ENCODE data around the gene HSPB9. TPM values are rescaled to one million over a fixed set of nuclear protein-coding genes. Genes with fewer than 3 reads are reported as not detected.
A peak's percentile ranks its signal among the peaks of the same experiment; 100 is the strongest.

The HSPB9 gene
- total and polyA plus RNA-seq, 9 of the 15 experiments (the other 6 are each of a cell fraction or from before 2014, with no cell fraction given): 0.04 to 0.16 (median 0.08) TPM; not detected in 3

DNA sequence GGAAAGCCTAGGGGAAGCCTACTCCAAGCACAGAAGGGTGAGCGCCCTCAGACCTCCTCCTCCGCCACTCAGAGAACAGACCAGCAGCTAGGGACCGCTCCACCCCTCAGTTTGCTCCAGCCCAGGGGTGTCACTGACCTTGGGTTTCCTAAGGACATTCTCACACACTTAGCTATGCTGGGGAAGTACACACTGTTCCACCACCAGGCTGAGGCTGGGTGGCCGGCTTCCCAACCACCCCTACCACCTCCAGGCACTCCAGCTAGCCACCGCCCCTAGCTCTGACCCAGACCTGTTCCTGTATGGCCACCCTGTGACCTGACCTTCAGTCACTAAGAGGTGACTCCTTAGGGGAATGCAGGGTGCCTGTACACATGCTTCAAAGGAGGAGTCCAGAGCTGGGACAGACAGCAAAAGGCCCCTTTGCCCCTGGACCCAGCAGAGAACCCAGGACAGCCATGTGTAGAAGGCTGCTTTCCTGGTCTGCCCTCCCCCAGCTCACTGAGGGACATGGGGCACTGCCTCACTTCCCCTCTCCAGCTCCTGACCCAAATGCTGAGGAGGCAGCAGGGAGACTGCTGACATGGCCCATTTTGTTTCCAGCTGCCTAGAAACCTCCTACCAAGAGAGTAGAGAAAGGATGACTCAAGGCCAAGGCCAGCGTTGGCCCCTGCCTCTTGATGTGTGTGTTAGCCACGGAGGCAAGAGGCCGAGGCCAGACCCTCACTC is 6.7 kb downstream of the HSPB9 start:
- Histone ChIP-seq H3K4me1 (replicated peaks in 1 of 2; ENCODE audit: control insufficient read depth in 2 of 2, insufficient read depth in 2 of 2, low read length in 2 of 2) (no peaks in the 10 kb centered on the region; a peak in 1 of 5 replicates), H3K9me1 (ENCODE audit: control insufficient read depth, insufficient read depth, low read length) (peaks cover 9% of the 10 kb centered on the region), H3K27me3 (ENCODE audit: control insufficient read depth in 2 of 2, insufficient read depth in 2 of 2, low read length in 2 of 2) (no peaks in the 10 kb centered on the region), H3K79me2 (ENCODE audit: control insufficient read depth, insufficient read depth, low read length) (peaks cover 37% of the 10 kb centered on the region), H3K27ac (ENCODE audit: extremely low read depth, low read depth, low read length) (no peak overlapping the region), H3K9ac (ENCODE audit: insufficient read depth in 1 of 2, low read depth in 2 of 2, low read length in 2 of 2) (0 out of 4 replicates have a peak overlapping the region, but pooled peaks of 1 of the 2 experiments have one; percentile 23), H2AFZ (ENCODE audit: low read depth, low read length) (no peak overlapping the region), H3K9me3 (replicated peaks; ENCODE audit: control insufficient read depth, insufficient read depth, low read depth, low read length) (no peaks in the 10 kb centered on the region), H3K36me3 (ENCODE audit: control insufficient read depth, insufficient read depth, low read length) (peaks cover 94% of the 10 kb centered on the region), H4K20me1 (replicated peaks; ENCODE audit: control insufficient read depth, insufficient read depth, low read length) (peaks cover 3% of the 10 kb centered on the region; the same call in 1 of the 2 replicates), H3K4me3 (no peak overlapping the region), H3K4me2 (ENCODE audit: insufficient read depth, low read length) (no peak overlapping the region)
- FAIRE-seq (no peak), ATAC-seq (no peak), DNase-seq (ENCODE audit: extremely low read depth in 1 of 4, low spot score in 3 of 4) (no peak)
- in situ Hi-C loops (cut with MboI): no loop called here
- BruUV-seq (replicated peaks): no TSS peak
- 93% methylated on average over 7 of the region's 8 CpGs for WGBS (ENCODE audit: insufficient coverage, low coverage, missing lambda C conversion rate)
- POLR2A ChIA-PET: interaction anchor here (0.5 to 1.9 kb wide), 5 partner anchors 9 to 180 kb away, joined by 3 to 6 read pairs (median 4); no protein-coding TSS in a partner anchor
- intact Hi-C loops (cut with micrococcal nuclease): no loop called here
- CTCF ChIA-PET (ENCODE audit: low intra/inter-chr PET ratio): no interaction called here
- TF ChIP-seq, protein P1, sequence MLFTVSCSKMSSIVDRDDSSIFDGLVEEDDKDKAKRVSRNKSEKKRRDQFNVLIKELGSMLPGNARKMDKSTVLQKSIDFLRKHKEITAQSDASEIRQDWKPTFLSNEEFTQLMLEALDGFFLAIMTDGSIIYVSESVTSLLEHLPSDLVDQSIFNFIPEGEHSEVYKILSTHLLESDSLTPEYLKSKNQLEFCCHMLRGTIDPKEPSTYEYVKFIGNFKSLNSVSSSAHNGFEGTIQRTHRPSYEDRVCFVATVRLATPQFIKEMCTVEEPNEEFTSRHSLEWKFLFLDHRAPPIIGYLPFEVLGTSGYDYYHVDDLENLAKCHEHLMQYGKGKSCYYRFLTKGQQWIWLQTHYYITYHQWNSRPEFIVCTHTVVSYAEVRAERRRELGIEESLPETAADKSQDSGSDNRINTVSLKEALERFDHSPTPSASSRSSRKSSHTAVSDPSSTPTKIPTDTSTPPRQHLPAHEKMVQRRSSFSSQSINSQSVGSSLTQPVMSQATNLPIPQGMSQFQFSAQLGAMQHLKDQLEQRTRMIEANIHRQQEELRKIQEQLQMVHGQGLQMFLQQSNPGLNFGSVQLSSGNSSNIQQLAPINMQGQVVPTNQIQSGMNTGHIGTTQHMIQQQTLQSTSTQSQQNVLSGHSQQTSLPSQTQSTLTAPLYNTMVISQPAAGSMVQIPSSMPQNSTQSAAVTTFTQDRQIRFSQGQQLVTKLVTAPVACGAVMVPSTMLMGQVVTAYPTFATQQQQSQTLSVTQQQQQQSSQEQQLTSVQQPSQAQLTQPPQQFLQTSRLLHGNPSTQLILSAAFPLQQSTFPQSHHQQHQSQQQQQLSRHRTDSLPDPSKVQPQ (CRISPR knock-in tag; IDR thresholded peaks at IDR 0.05; ENCODE audit: borderline replicate concordance): no peak
- TF ChIP-seq CHCHD3 (CRISPR knock-in tag; IDR thresholded peaks at IDR 0.05) (no peak), HEY1 (CRISPR knock-in tag; IDR thresholded peaks at IDR 0.05; ENCODE audit: borderline replicate concordance) (no peak), MED1 (CRISPR knock-in tag; IDR thresholded peaks at IDR 0.05; ENCODE audit: borderline replicate concordance) (no peak), HCFC1 (IDR thresholded peaks at IDR 0.05; ENCODE audit: low read depth, low read length) (no peak), BRD9 (IDR thresholded peaks at IDR 0.05; ENCODE audit: low read depth, partially characterized antibody) (no peak), ZNF75A (CRISPR knock-in tag; IDR thresholded peaks at IDR 0.05) (no peak), PTRF (tag; IDR thresholded peaks at IDR 0.05) (no peak), SMAD1 (IDR thresholded peaks at IDR 0.05; ENCODE audit: low read depth, low read length, partially characterized antibody) (no peak), ZNF551 (CRISPR knock-in tag; IDR thresholded peaks at IDR 0.05) (no peak)
- TF ChIP-seq, protein P2, sequence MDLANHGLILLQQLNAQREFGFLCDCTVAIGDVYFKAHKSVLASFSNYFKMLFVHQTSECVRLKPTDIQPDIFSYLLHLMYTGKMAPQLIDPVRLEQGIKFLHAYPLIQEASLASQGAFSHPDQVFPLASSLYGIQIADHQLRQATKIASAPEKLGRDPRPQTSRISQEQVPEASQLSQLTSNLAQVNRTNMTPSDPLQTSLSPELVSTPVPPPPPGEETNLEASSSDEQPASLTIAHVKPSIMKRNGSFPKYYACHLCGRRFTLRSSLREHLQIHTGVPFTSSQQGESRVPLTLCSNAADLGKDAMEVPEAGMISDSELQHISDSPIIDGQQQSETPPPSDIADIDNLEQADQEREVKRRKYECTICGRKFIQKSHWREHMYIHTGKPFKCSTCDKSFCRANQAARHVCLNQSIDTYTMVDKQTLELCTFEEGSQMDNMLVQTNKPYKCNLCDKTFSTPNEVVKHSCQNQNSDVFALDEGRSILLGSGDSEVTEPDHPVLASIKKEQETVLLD (IDR thresholded peaks at IDR 0.05): no peak
- TF ChIP-seq, protein P3, sequence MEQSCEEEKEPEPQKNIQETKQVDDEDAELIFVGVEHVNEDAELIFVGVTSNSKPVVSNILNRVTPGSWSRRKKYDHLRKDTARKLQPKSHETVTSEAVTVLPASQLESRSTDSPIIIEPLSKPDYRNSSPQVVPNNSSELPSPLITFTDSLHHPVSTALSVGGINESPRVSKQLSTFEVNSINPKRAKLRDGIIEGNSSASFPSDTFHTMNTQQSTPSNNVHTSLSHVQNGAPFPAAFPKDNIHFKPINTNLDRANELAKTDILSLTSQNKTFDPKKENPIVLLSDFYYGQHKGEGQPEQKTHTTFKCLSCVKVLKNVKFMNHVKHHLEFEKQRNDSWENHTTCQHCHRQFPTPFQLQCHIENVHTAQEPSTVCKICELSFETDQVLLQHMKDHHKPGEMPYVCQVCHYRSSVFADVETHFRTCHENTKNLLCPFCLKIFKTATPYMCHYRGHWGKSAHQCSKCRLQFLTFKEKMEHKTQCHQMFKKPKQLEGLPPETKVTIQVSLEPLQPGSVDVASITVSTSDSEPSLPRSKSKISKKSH (CRISPR knock-in tag; IDR thresholded peaks at IDR 0.05): no peak
- TF ChIP-seq, protein P4, sequence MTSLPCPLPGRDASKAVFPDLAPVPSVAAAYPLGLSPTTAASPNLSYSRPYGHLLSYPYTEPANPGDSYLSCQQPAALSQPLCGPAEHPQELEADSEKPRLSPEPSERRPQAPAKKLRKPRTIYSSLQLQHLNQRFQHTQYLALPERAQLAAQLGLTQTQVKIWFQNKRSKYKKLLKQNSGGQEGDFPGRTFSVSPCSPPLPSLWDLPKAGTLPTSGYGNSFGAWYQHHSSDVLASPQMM (CRISPR knock-in tag; IDR thresholded peaks at IDR 0.05): no peak
- TF ChIP-seq, protein P5, sequence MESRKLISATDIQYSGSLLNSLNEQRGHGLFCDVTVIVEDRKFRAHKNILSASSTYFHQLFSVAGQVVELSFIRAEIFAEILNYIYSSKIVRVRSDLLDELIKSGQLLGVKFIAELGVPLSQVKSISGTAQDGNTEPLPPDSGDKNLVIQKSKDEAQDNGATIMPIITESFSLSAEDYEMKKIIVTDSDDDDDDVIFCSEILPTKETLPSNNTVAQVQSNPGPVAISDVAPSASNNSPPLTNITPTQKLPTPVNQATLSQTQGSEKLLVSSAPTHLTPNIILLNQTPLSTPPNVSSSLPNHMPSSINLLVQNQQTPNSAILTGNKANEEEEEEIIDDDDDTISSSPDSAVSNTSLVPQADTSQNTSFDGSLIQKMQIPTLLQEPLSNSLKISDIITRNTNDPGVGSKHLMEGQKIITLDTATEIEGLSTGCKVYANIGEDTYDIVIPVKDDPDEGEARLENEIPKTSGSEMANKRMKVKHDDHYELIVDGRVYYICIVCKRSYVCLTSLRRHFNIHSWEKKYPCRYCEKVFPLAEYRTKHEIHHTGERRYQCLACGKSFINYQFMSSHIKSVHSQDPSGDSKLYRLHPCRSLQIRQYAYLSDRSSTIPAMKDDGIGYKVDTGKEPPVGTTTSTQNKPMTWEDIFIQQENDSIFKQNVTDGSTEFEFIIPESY (CRISPR knock-in tag; IDR thresholded peaks at IDR 0.05): no peak
